H9 (cell line): ENCODE results near the gene ADGRG1. TPM values are rescaled to one million over a fixed set of nuclear protein-coding genes. Genes with fewer than 3 reads are reported as not detected.
A peak's percentile ranks its signal among the peaks of the same experiment; 100 is the strongest.

Source experiments
- DNase-seq: peaks from one replicate; pipeline ENCODE4 v3.0.0-alpha.2; 2017
- H2AFZ ChIP-seq: one replicate; pipeline ENCODE4 v1.6.1; 2013; ENCODE audit warnings: mild to moderate bottlenecking, low read length, control low read depth, moderate library complexity
- H2AK5ac ChIP-seq: 2 replicates; pipeline ENCODE4 v1.6.1; 2013; ENCODE audit warnings: low read length, control low read depth, mixed read lengths; ENCODE audit not compliant: insufficient read length
- H2BK120ac ChIP-seq: one replicate; pipeline ENCODE4 v1.6.1; 2013; ENCODE audit warnings: low read depth, mild to moderate bottlenecking, low read length, control low read depth, inconsistent platforms; ENCODE audit not compliant: poor library complexity, severe bottlenecking
- H2BK12ac ChIP-seq: 2 replicates; pipeline ENCODE4 v1.6.1; 2013; ENCODE audit warnings: low read length, control low read depth, mixed read lengths, low read depth; ENCODE audit not compliant: insufficient read length
- H2BK15ac ChIP-seq: 2 replicates; pipeline ENCODE4 v1.6.1; 2013; ENCODE audit warnings: low read depth, low read length, control low read depth
- H2BK20ac ChIP-seq: one replicate; pipeline ENCODE4 v1.6.1; 2013; ENCODE audit warnings: low read depth, mild to moderate bottlenecking, low read length, control low read depth, inconsistent platforms; ENCODE audit not compliant: poor library complexity, severe bottlenecking
- H2BK5ac ChIP-seq: 2 replicates; pipeline ENCODE4 v1.6.1; 2013; ENCODE audit warnings: low read length, control low read depth, mixed read lengths; ENCODE audit not compliant: insufficient read length
- H3K14ac ChIP-seq: 2 replicates; pipeline ENCODE4 v1.6.1; 2013; ENCODE audit warnings: low read length, control low read depth; ENCODE audit not compliant: insufficient read depth
- H3K18ac ChIP-seq: 2 replicates; pipeline ENCODE4 v1.6.1; 2013; ENCODE audit warnings: low read depth, mild to moderate bottlenecking, mixed read lengths, low read length, control low read depth; ENCODE audit not compliant: insufficient read length
- H3K23ac ChIP-seq: 2 replicates; pipeline ENCODE4 v1.6.1; 2013; ENCODE audit warnings: low read length, control low read depth, mixed read lengths, low read depth; ENCODE audit not compliant: insufficient read length
- H3K23me2 ChIP-seq: 2 replicates; pipeline ENCODE4 v1.6.1; 2013; ENCODE audit warnings: low read depth, mild to moderate bottlenecking, mixed read lengths, low read length, control low read depth; ENCODE audit not compliant: insufficient read length, poor library complexity, severe bottlenecking
- H3K27ac ChIP-seq: 2 replicates; pipeline ENCODE4 v1.5.1; 2013; ENCODE audit warnings: low read length, control low read depth, mixed read lengths, low read depth; ENCODE audit not compliant: insufficient read length
- H3K27me3 ChIP-seq: 2 replicates; pipeline ENCODE4 v1.6.1; 2013; ENCODE audit warnings: low read length, control low read depth, inconsistent platforms; ENCODE audit not compliant: insufficient read depth
- H3K4ac ChIP-seq: 2 replicates; pipeline ENCODE4 v1.6.1; 2013; ENCODE audit warnings: low read depth, mild to moderate bottlenecking, control low read depth, inconsistent platforms, low read length, moderate library complexity
- H3K4me1 ChIP-seq: 2 replicates; pipeline ENCODE4 v1.6.1; 2013; ENCODE audit warnings: low read length, control low read depth, inconsistent platforms; ENCODE audit not compliant: insufficient read depth
- H3K4me2 ChIP-seq: 2 replicates; pipeline ENCODE4 v1.6.1; 2013; ENCODE audit warnings: low read length, control low read depth, mixed read lengths; ENCODE audit not compliant: insufficient read length, insufficient read depth
- H3K56ac ChIP-seq: 2 replicates; pipeline ENCODE4 v1.6.1; 2013; ENCODE audit warnings: low read depth, mild to moderate bottlenecking, mixed read lengths, low read length, control low read depth; ENCODE audit not compliant: insufficient read length
- H3K79me1 ChIP-seq: 2 replicates; pipeline ENCODE4 v1.6.1; 2013; ENCODE audit warnings: low read depth, mild to moderate bottlenecking, moderate library complexity, low read length, control low read depth, inconsistent platforms; ENCODE audit not compliant: insufficient read depth, poor library complexity, severe bottlenecking
- H3K79me2 ChIP-seq: 2 replicates; pipeline ENCODE4 v1.6.1; 2013; ENCODE audit warnings: low read length, control low read depth, inconsistent platforms; ENCODE audit not compliant: insufficient read depth
- H3K9ac ChIP-seq: 2 replicates; pipeline ENCODE4 v1.6.1; 2013; ENCODE audit warnings: low read length, control low read depth, mixed read lengths; ENCODE audit not compliant: insufficient read length; ENCODE audit errors: extremely low read depth
- H3K9me3 ChIP-seq: one replicate; pipeline ENCODE4 v1.6.1; 2013; ENCODE audit warnings: low read depth, low read length, inconsistent platforms; ENCODE audit not compliant: control insufficient read depth
- H3T11ph ChIP-seq: one replicate; pipeline ENCODE4 v1.6.1; 2013; ENCODE audit warnings: mild to moderate bottlenecking, low read length, control low read depth, inconsistent platforms
- H4K20me1 ChIP-seq: one replicate; pipeline ENCODE4 v1.6.1; 2013; ENCODE audit not compliant: control insufficient read depth, insufficient read length, insufficient read depth
- H4K5ac ChIP-seq: 2 replicates; pipeline ENCODE4 v1.6.1; 2013; ENCODE audit warnings: low read depth, mild to moderate bottlenecking, mixed read lengths, low read length, control low read depth; ENCODE audit not compliant: insufficient read length
- H4K8ac ChIP-seq: replicated peaks from 2 replicates; pipeline ENCODE4 v1.6.1; 2013; ENCODE audit warnings: low read length, control low read depth, mixed read lengths, low read depth; ENCODE audit not compliant: insufficient read length
- H4K91ac ChIP-seq: 2 replicates; pipeline ENCODE4 v1.6.1; 2013; ENCODE audit warnings: low read depth, mild to moderate bottlenecking, moderate library complexity, mixed read lengths, low read length, control low read depth; ENCODE audit not compliant: insufficient read length
- H3K27ac Mint-ChIP-seq, 3 experiments: 2 replicates in 2 of 3; 3 replicates in 1 of 3; pipeline ENCODE4 v1.8.0; 2020 to 2021; ENCODE audit warnings: mixed read lengths in 3 of 3, mild to moderate bottlenecking in 1 of 3, moderate library complexity in 1 of 3
- H3K27me3 Mint-ChIP-seq: 2 replicates; pipeline ENCODE4 v1.8.0; 2021; ENCODE audit warnings: low read depth, mild to moderate bottlenecking, moderate library complexity, mixed read lengths
- H3K36me3 Mint-ChIP-seq, 3 experiments: 2 replicates in 2 of 3; 3 replicates in 1 of 3; pipeline ENCODE4 v1.8.0; 2020 to 2021; ENCODE audit warnings: low read depth in 3 of 3, mixed read lengths in 3 of 3; ENCODE audit not compliant: insufficient read depth in 1 of 3
- H3K4me1 Mint-ChIP-seq, 2 experiments: 2 replicates each; pipeline ENCODE4 v1.8.0; 2020; ENCODE audit warnings: mixed read lengths in 2 of 2
- H3K4me3 Mint-ChIP-seq, 2 experiments: 2 replicates in 1 of 2; 3 replicates in 1 of 2; pipeline ENCODE4 v1.8.0; 2020 to 2021; ENCODE audit warnings: mild to moderate bottlenecking in 2 of 2, mixed read lengths in 2 of 2, moderate library complexity in 1 of 2
- H3K9me3 Mint-ChIP-seq, 2 experiments: 2 replicates in 1 of 2; 3 replicates in 1 of 2; pipeline ENCODE4 v1.8.0; 2020; ENCODE audit warnings: mild to moderate bottlenecking in 2 of 2, mixed read lengths in 2 of 2, moderate library complexity in 1 of 2
- WGBS: extraction: QIAGEN DNeasy Blood & Tissue Kit; methylation state at CpG from one replicate; pipeline ENCODE4 v1.1.7; 2013; ENCODE audit warnings: missing lambda C conversion rate, low lambda C conversion rate, mixed read lengths; ENCODE audit not compliant: insufficient read length; ENCODE audit errors: extremely low coverage; 5-methylcytosine and 5-hydroxymethylcytosine counted together
- total RNA-seq: library from RNA; stranded (reverse); gene quantifications from 2 replicates; pipeline ENCODE4 v1.2.1, GENCODE V29; 2021
- TF ChIP-seq, protein P1 (sequence below): fragments of 200-600 bp; sonication (generic); conservative IDR thresholded peaks from 3 replicates; pipeline ENCODE4 v1.8.0; 2021; ENCODE audit warnings: antibody characterized with exemption, mild to moderate bottlenecking

ADGRG1 gene
- total RNA-seq, 1 experiment from 2014 or later = 1.1 TPM

DNA sequence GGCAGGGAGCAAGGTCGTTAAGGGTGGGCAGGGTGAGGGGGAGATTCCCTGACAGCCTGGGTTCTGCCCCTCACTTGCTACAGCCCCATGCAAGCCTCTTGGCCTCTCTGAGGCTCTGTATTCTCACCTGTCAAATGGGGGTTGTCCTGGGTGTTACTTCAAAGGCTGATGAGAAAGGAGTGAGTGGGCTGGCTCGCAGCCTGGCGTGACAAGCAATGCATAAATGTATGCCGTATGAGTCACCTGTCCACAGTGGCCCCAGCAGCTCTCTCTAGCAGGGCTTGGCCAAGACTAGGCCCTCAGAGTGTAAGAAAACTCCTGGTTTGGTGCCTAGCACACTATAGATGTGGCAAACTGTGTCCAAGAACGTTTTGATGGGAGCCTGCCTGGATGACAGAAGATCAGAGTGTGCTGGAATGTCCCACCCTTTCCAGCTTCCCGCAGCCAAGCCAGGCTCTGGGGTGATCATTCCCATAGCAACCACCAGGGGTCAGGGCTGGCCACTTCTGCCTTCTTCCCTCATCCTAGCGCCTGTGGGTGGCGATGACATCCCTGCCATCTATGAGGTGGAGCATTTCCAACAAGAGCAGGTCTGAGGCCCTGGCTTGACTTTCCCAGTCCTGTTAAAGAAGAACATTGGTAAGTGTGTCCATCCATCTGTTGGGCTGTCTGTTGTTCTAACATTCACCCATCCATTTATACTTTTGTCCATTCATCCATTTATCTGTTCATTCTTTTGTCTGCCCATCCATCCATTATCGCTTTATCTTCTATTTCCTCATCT is 37.2 kb upstream of the ADGRG1 start:
- H3K4me3 Mint-ChIP-seq = no peak overlapping the region
- H3T11ph ChIP-seq = no peak overlapping the region
- H3K14ac ChIP-seq = no peak overlapping the region
- TF ChIP-seq, protein P1, sequence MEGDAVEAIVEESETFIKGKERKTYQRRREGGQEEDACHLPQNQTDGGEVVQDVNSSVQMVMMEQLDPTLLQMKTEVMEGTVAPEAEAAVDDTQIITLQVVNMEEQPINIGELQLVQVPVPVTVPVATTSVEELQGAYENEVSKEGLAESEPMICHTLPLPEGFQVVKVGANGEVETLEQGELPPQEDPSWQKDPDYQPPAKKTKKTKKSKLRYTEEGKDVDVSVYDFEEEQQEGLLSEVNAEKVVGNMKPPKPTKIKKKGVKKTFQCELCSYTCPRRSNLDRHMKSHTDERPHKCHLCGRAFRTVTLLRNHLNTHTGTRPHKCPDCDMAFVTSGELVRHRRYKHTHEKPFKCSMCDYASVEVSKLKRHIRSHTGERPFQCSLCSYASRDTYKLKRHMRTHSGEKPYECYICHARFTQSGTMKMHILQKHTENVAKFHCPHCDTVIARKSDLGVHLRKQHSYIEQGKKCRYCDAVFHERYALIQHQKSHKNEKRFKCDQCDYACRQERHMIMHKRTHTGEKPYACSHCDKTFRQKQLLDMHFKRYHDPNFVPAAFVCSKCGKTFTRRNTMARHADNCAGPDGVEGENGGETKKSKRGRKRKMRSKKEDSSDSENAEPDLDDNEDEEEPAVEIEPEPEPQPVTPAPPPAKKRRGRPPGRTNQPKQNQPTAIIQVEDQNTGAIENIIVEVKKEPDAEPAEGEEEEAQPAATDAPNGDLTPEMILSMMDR = peak; percentile 95
- no peak overlapping the region for H2BK15ac ChIP-seq
- H3K56ac ChIP-seq = no peak overlapping the region
- H2AFZ ChIP-seq = no peak overlapping the region
- H3K4ac ChIP-seq = no peak overlapping the region
- H3K4me2 ChIP-seq = no peak overlapping the region
- no peaks in the 10 kb centered on the region for H3K36me3 Mint-ChIP-seq
- peak; percentile 83 for DNase-seq
- no CpG with 5 or more reads among the region's 9 CpGs for WGBS
- H4K20me1 ChIP-seq = no peaks in the 10 kb centered on the region
- H4K91ac ChIP-seq = no peak overlapping the region
- peaks cover 7 to 8% of the 10 kb centered on the region in 2 experiments; a peak in 4 of 5 replicates for H3K9me3 Mint-ChIP-seq
- H3K9ac ChIP-seq = no peak overlapping the region
- H2BK120ac ChIP-seq = no peak overlapping the region
- no peaks in the 10 kb centered on the region for H3K27me3 ChIP-seq
- no peak overlapping the region for H4K5ac ChIP-seq
- no peak overlapping the region for H2AK5ac ChIP-seq
- H3K4me1 Mint-ChIP-seq = peaks cover 7 to 9% of the 10 kb centered on the region in 2 experiments; a peak in 2 of 4 replicates
- H3K27me3 Mint-ChIP-seq = peaks cover 56% of the 10 kb centered on the region
- no peak overlapping the region for H2BK12ac ChIP-seq
- H3K23ac ChIP-seq = no peak overlapping the region
- H3K79me1 ChIP-seq = no peaks in the 10 kb centered on the region
- no peaks in the 10 kb centered on the region for H3K23me2 ChIP-seq
- H4K8ac ChIP-seq = no peak overlapping the region
- H3K9me3 ChIP-seq = no peaks in the 10 kb centered on the region
- no peak overlapping the region for H2BK5ac ChIP-seq
- H2BK20ac ChIP-seq = no peak overlapping the region
- no peak overlapping the region for H3K27ac ChIP-seq
- no peaks in the 10 kb centered on the region for H3K79me2 ChIP-seq
- H3K4me1 ChIP-seq = no peaks in the 10 kb centered on the region
- H3K27ac Mint-ChIP-seq = no peak overlapping the region
- H3K18ac ChIP-seq = no peak overlapping the region
